ENCODE results near the gene NBAS.
"Not testable (repeated sequence)": the region's sequence is repeated elsewhere in the genome, so short reads cannot be mapped to it uniquely, and the experiment has no call there.

The NBAS gene

GRCh38 chr2:15559379-15560139 is 1.6 kb downstream of the NBAS start:
- DNase-seq (ENCODE audit: low read depth), result no peak

DNA sequence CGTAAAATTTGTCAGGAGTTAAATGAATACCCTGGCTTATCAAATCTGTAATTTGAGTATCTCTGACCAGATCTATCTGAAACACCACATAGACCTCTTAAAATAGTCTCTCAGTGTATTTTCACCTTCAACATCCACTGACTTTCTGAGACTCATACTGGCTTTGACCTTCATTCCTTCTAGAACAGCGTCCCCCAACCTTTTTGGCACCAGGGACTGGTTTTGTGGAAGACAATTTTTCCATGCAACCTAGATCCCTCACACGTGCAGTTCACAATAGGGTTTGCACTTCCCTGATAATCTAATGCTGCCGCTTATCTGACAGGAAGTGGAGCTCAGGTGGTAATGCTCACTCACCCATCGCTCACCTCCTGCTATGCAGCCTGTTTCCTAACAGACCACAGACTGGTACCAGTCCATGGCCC is 3.2 kb downstream of the NBAS start:
- DNase-seq (ENCODE audit: low read depth), result no peak

GRCh38 chr2:15556311-15556930 is 4.7 kb downstream of the NBAS start:
- no peak for DNase-seq (ENCODE audit: low read depth)

DNA sequence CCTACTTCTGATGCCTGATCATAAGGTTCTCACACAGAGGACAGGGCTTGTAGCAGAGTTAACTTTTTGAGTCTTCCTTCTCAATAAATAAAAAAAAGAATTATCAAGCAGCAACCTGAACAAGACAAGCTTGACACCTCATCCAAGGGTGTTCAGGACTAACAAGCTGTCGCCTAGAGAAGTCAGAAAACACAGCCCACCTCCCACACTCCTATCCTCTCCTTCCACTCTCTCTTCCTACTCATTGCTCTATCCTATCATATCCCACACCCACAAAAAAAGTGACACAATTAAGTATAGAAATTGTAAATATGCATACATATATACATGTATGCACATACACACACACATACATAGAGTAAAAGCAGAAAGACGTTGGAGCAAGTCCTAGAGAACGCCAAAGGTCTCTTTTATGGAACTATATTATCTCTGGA is 5.4 kb downstream of the NBAS start:
- DNase-seq (ENCODE audit: low read depth), result no peak

DNA sequence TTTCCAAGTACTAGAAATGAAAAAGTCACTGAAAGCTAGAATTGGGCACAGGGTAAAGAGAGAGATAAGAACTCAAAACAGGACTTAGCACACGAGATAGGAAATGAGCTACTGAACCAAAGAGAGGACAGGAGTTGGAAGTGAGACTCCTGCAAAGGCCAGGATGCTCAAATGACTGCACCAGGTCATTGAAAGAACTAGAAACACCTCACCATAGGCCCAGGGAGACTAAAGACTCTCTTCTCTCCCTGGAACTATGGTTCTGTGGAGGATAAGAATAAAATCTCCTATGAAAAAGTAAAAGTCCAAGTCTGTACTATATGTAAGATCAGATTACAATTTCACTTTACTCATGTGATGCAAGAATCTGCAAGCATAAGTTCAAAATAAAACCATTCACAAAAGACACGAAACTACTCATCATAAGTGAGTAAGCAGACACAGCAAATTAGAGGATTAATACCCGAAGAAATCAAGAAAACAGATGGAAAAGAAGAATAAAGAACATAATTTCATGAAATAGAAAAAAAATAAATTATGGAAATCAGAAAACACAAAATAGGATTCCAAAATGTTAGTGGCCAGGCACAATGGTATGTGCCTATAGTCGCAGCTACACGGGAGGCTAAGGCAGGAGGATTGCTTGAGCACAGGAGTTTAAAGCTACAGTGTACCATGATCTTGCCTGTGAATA is 6.5 kb downstream of the NBAS start:
- DNase-seq (ENCODE audit: low read depth), result no peak

- no peak for DNase-seq (ENCODE audit: low read depth)
Measured at GRCh38 chr2:15553951-15554350, 7.2 kb downstream of the NBAS start.

DNA sequence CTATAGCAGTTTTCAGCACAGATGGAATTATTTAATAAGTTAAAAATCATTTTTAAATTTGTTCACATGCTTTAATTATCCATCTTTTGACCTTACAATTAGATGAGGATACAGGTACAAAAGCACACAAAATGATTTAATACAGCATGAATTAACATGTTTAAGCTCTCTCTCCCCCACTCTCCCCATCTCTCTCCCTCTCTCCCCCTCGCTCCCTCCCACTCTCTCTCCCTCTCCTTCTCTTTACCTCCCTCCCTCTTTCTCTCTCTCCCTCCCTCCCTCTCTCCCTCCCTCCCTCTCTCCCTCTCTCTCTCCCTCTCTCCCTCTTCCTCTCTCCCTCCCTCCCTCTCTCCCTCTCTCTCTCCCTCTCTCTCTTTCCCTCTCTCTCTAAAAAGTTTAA is 7.6 kb downstream of the NBAS start:
- no peak for DNase-seq (ENCODE audit: low read depth)

DNA sequence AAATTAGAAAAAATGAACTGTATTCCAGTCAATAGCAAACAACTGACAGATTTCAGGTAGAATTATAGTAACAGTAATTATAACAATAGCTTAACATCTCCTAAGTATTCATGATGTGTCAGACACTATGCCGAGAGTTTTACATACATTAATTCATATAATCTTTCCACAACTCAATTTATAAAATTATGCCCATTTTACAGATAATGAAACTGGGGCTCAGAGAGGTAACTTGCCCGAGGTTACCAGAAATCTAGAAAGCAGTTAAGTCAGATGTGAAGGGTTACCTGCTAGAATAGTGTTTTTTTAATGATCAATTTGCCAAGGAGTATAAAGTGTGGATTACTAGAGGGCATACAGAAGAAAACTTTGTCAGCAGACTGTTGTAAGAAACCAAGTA is 12.2 kb downstream of the NBAS start:
- no peak for DNase-seq (ENCODE audit: low read depth)

DNA sequence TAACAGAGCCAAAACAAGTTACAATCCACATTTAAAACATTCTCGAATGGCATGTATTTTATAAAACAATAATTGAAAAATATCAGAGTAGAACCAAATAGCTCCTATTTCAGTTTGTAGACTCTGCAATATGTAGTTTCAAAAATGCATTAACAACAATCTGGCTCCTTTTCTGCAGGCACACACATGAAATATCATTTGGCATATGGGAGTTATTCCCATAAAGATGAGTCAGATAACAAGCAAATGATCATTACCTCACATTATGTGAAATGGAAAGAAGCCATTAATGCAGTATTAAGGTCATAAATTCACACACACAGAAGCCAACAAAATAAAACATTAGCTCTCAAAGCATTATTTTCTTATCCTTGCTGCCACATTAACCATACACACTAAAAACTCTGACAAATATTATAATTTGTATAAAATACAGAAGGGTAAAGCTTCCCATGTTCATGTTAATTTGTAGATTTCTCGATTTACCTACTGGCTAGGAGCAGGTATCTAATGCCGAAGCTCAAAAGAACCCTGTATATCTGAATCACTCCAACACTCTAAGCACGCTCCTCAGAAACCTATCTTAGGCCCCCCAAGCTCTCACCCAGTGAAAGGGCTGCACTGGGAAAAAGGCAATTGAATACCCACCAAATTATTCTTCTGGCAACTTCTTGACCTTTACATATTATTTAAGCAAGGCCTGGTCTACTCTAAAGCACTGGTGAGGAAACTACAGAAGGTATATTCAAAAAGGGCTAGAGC is 13.8 kb downstream of the NBAS start:
- no peak for DNase-seq (ENCODE audit: low read depth)

DNA sequence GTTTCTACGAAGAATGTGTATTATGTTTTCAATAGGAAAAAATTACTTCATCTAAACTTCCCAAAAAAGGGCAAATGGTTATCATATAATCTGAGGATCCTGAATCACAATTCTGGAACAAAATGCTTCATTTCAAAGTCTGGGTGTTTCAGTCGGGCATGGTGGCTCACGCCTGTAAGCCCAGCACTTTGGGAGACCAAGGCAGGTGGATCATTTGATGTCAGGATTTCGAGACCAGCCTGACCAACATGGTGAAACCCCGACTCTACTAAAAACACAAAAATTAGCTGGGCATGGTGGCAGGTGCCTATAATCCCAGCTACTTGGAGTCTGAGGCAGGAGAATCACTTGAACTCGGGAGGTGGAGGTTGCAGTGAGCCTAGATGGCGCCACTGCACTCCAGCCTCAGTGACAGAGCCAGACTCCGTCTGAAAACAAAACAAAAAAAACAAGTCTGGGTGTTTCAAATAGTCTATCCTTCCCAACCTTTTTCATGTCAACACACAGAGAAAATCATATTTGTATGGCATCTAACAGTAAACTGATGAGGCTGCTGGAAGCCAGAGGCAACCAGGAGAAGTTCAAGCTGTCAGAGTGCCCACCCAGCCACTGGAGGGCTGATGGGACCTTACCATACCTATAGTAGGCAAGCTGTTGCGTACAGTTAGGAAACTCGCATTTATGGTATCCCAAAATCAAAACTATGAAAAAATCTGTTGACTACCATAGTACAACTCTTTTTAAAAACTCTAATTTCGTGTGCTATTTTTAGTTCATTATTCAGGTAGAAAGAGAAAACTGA is 14.6 kb downstream of the NBAS start:
- DNase-seq (ENCODE audit: low read depth), result no peak

- DNase-seq (ENCODE audit: low read depth), result no peak
Measured at GRCh38 chr2:15544227-15544626, 16.9 kb downstream of the NBAS start.

GRCh38 chr2:15543541-15543940 is 17.6 kb downstream of the NBAS start:
- DNase-seq (ENCODE audit: low read depth), result no peak

DNA sequence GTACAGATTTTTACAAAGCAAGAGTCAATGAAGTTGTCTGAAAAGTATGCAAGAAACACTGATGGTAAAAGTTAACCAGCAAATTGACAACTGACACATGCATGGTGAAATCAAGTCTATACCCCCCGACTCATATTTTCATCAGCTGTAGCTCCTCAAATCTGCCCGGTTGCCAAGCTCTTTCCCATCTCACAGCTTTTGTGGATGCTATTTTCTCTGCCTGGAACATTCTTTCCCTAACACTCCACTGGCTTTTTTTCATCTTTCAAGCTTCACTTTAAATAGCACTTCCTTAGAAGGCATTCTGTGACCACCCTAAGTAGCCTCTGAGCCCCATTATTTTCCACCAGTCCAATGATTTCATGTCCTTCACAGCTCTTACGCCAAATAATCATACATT is 18.1 kb downstream of the NBAS start:
- DNase-seq (ENCODE audit: low read depth), result no peak

- DNase-seq (ENCODE audit: low read depth), result not testable (repeated sequence)
Measured at GRCh38 chr2:15542269-15542668, 18.9 kb downstream of the NBAS start.

- DNase-seq (ENCODE audit: low read depth), result not testable (repeated sequence)
Measured at GRCh38 chr2:15540523-15540922, 20.6 kb downstream of the NBAS start.

GRCh38 chr2:15539999-15540398 is 21.1 kb downstream of the NBAS start:
- no peak for DNase-seq (ENCODE audit: low read depth)

DNA sequence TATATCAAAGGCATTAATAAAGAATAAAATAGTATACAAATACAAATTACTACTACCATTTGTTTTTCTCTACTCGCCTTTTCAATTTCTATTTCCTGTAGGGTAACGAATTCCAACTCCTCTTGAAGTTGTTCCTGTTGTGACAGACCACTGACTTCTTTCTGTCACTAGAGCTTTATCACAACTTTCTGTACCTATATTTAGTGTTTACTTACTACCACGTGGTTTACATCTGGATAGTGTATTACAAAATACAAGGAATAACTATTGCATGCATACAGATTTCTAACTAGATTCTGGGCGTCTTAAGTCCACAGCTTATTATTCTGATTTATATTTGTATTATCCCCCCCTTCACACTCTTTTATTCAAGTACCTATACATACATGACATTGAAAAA is 22.3 kb downstream of the NBAS start:
- no peak for DNase-seq (ENCODE audit: low read depth)

- DNase-seq (ENCODE audit: low read depth), result no peak
Measured at GRCh38 chr2:15533860-15534480, 27.2 kb downstream of the NBAS start.

GRCh38 chr2:15532996-15533395 is 28.1 kb downstream of the NBAS start:
- no peak for DNase-seq (ENCODE audit: low read depth)

DNA sequence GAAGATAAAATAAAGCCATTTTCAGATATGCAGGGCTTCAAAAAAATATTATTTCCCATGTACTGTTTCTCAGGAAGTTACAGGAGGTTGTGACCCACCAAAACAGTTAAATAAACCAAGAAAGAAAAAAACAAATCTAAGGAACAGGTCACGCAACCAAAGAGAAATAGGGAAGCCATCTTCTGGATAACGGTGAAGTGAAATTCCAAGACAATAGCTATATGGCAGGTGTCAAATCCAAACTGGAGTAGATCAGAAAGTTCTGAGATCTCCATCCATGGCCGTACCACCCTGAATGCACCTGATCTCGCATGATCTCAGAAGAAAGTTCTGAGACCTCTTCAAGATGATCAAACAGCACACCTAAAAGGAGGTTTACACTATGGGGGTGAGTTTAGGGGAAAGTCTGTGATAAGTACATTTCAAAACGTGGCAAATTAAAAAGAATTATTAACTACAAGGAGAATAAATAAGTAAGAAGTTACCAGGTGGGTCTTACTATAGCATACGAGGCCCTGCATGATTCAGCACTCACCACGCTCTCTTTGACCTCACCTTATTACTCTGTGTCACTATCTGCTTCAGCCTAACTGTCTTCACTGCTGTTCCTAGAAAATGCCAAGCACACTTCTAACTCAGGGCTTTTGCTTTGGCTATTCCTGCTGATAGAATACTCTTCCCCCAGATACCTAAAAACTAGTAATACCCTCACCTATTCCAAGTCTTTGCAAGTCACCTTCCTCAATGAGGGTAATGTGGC is 29.9 kb downstream of the NBAS start:
- no peak for DNase-seq (ENCODE audit: low read depth)
